HG02678 (cell line): ENCODE results near the gene SCAANT1.

Source experiments
- ATAC-seq: cut with Tn5 transposase; IDR thresholded peaks from one replicate; pipeline ENCODE4 v1.9.1; 2021; ENCODE audit warnings: mild to moderate bottlenecking, moderate library complexity; ENCODE audit not compliant: unreplicated experiment

SCAANT1 gene

GRCh38 chr3:63864008-63864964 lies 47.9 kb downstream of the SCAANT1 start:
- peak; percentile 47 for ATAC-seq

GRCh38 chr3:63863150-63864007 lies 48.8 kb downstream of the SCAANT1 start, which contains the start of the genes ATXN7 and THOC7:
Gene ATXN7 (plus strand): TSS chr3:63863867. CDS start chr3:63912599, 48,732 bp downstream.
Gene THOC7 (minus strand): TSS chr3:63863805. CDS start chr3:63863790, 15 bp downstream.
- ATAC-seq: peak; percentile 75

- no peak for ATAC-seq
Measured at GRCh38 chr3:63862804-63863149, 49.4 kb downstream of the SCAANT1 start.
